DOHH2 (cell line): ENCODE data around the gene TBC1D16.

Experiments
- H3F3A ChIP-seq: fragments of 200-600 bp; sonication (generic), shearing (Covaris generic); 2 replicates; pipeline ENCODE4 v1.6.0; 2016; ENCODE audit warnings: antibody characterized with exemption, mild to moderate bottlenecking; ENCODE audit not compliant: control insufficient read depth, insufficient read depth
- H3K27ac ChIP-seq: fragments of 200-600 bp; sonication (generic); 2 replicates; pipeline ENCODE4 v1.5.1; 2014; ENCODE audit warnings: low read depth, mild to moderate bottlenecking, low read length, moderate library complexity
- H3K27me3 ChIP-seq: fragments of 200-600 bp; sonication (generic); 2 replicates; pipeline ENCODE4 v1.6.1; 2014; ENCODE audit warnings: mild to moderate bottlenecking, low read length, mixed read lengths; ENCODE audit not compliant: control insufficient read depth
- H3K36me3 ChIP-seq: fragments of 200-600 bp; sonication (generic); 2 replicates; pipeline ENCODE4 v1.6.1; 2014; ENCODE audit warnings: mild to moderate bottlenecking, low read length, moderate library complexity, mixed read lengths; ENCODE audit not compliant: control insufficient read depth
- H3K4me1 ChIP-seq: fragments of 200-600 bp; sonication (generic); 2 replicates; pipeline ENCODE4 v1.6.1; 2014; ENCODE audit warnings: mild to moderate bottlenecking, low read length, mixed read lengths; ENCODE audit not compliant: control insufficient read depth
- H3K4me2 ChIP-seq: fragments of 200-600 bp; sonication (generic); 2 replicates; pipeline ENCODE4 v1.6.0; 2014; ENCODE audit warnings: mild to moderate bottlenecking, low read length, moderate library complexity
- H3K4me3 ChIP-seq: fragments of 200-600 bp; sonication (generic); 2 replicates; pipeline ENCODE4 v1.5.1; 2014; ENCODE audit warnings: mild to moderate bottlenecking, low read length, mixed read lengths
- H3K79me2 ChIP-seq: fragments of 200-600 bp; sonication (generic); 2 replicates; pipeline ENCODE4 v1.6.1; 2014; ENCODE audit warnings: mild to moderate bottlenecking, low read length, mixed read lengths; ENCODE audit not compliant: control insufficient read depth
- H3K9me2 ChIP-seq: fragments of 200-600 bp; sonication (generic); replicated peaks from 2 replicates; pipeline ENCODE4 v1.6.1; 2014; ENCODE audit warnings: mild to moderate bottlenecking, low read length, mixed read lengths; ENCODE audit not compliant: control insufficient read depth
- H3K9me3 ChIP-seq: fragments of 200-600 bp; sonication (generic); 2 replicates; pipeline ENCODE4 v1.6.1; 2014; ENCODE audit warnings: antibody characterized with exemption, low read length, mixed read lengths; ENCODE audit not compliant: control insufficient read depth, insufficient read depth
- H4K20me1 ChIP-seq: fragments of 200-600 bp; sonication (generic); 2 replicates; pipeline ENCODE4 v1.6.0; 2014; ENCODE audit warnings: low read depth, mild to moderate bottlenecking, antibody characterized with exemption, low read length, moderate library complexity; ENCODE audit not compliant: control insufficient read depth, insufficient read depth
- CTCF ChIP-seq: fragments of 200-600 bp; sonication (generic); IDR thresholded peaks from one replicate; pipeline ENCODE4 v1.5.1; 2014; ENCODE audit warnings: antibody characterized with exemption, mild to moderate bottlenecking, low read depth, low read length; ENCODE audit not compliant: poor library complexity, severe bottlenecking
- EZH2phosphoT487 ChIP-seq: fragments of 200-600 bp; sonication (generic); IDR thresholded peaks from 2 replicates; pipeline ENCODE4 v1.6.1; 2017; ENCODE audit warnings: borderline replicate concordance, mild to moderate bottlenecking, antibody characterized with exemption, low read length, moderate library complexity, mixed read lengths

The TBC1D16 gene

GRCh38 chr17:79944821-79945391 is 90.8 kb downstream of the TBC1D16 start:
- H3K9me2 ChIP-seq, result no peaks in the 10 kb centered on the region
- no peak overlapping the region for H3K4me2 ChIP-seq
- no peak overlapping the region for H3K27ac ChIP-seq
- no peaks in the 10 kb centered on the region for H3K4me1 ChIP-seq
- H3K4me3 ChIP-seq, result no peak overlapping the region
- H3K79me2 ChIP-seq, result no peaks in the 10 kb centered on the region
- H3K27me3 ChIP-seq, result no peaks in the 10 kb centered on the region
- no peak for TF ChIP-seq EZH2phosphoT487
- no peak for TF ChIP-seq CTCF
- no peaks in the 10 kb centered on the region for H3K9me3 ChIP-seq
- no peaks in the 10 kb centered on the region for H4K20me1 ChIP-seq
- no peaks in the 10 kb centered on the region for H3F3A ChIP-seq
- H3K36me3 ChIP-seq, result no peaks in the 10 kb centered on the region

- Histone ChIP-seq H3K27ac (no peak overlapping the region), H3K36me3 (no peaks in the 10 kb centered on the region), H3K4me3 (no peak overlapping the region)
These were observed 91.3 kb downstream of the TBC1D16 start for GRCh38 chr17:79944251-79944812.

GRCh38 chr17:79943347-79944241 is 92.1 kb downstream of the TBC1D16 start:
- TF ChIP-seq CTCF (no peak), EZH2phosphoT487 (no peak)
- Histone ChIP-seq H3K79me2 (no peaks in the 10 kb centered on the region), H3K4me3 (no peak overlapping the region), H4K20me1 (no peaks in the 10 kb centered on the region), H3K27ac (no peak overlapping the region), H3K27me3 (no peaks in the 10 kb centered on the region), H3K4me1 (no peaks in the 10 kb centered on the region), H3K4me2 (no peak overlapping the region), H3K9me3 (no peaks in the 10 kb centered on the region), H3K9me2 (no peaks in the 10 kb centered on the region), H3F3A (no peaks in the 10 kb centered on the region), H3K36me3 (no peaks in the 10 kb centered on the region)

More at GRCh38 chr17:79944251-79944812, 91.3 kb downstream of the TBC1D16 start:
- no peaks in the 10 kb centered on the region for H3F3A ChIP-seq
- H3K27me3 ChIP-seq, result no peaks in the 10 kb centered on the region
- no peak overlapping the region for H3K4me2 ChIP-seq
- H3K79me2 ChIP-seq, result no peaks in the 10 kb centered on the region
- no peaks in the 10 kb centered on the region for H4K20me1 ChIP-seq
- no peaks in the 10 kb centered on the region for H3K9me3 ChIP-seq
- no peaks in the 10 kb centered on the region for H3K9me2 ChIP-seq
- TF ChIP-seq EZH2phosphoT487 (no peak), CTCF (no peak)
- no peaks in the 10 kb centered on the region for H3K4me1 ChIP-seq
